GM18520 (cell line): ENCODE measurements around the gene ATR.
"Not testable (repeated sequence)": the region's sequence is repeated elsewhere in the genome, so short reads cannot be mapped to it uniquely, and the experiment has no call there.

Experiments used
- ATAC-seq: cut with Tn5 transposase; IDR thresholded peaks from one replicate; pipeline ENCODE4 v1.9.1; 2021; ENCODE audit not compliant: unreplicated experiment

The ATR gene

DNA sequence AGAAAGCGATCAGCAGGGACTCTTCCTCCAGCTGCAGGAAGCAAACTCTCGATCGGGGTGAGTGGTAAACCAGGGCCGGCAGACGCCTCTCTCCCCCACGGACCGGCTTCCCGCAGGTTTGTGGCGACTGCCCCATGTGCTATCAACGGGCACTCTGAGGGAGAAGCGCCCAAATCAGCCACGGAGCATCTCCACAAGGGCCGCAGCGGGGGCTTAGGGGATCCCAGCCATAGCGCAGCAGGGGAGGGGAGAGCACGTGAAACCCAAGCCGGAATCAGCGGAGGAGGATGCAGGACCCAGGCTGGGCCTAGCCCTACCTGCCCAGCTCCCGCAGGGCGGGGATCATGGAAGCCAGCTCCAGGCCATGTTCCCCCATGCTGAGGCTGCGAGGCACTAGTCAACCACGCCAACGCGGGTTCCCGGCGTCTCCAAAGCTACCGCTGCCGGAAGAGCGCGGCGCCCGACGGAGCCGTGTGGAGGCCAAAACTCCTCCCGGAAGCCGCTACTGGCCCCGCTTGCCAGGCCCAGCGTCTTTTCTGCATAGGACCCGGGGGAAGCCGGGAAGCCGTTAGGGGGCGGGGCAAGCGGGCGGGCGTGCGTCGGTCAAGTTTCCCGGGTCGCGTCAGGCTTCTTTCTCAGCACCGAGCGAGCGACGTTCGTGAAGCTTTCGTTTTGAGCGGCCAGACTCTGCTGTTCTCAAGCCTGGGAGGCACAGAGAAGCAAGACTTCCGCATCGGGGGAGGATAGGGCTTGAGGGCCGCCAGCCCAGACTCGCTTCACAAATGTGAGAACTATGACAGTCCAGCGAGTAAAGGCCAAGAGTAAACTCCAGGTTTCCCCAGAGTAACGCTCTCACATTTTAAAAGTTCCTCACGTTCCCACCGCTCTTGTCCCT, at the start of gene ATR:
Gene ATR (minus strand): TSS at position 405 of the 895 bp plus-strand sequence. CDS start 29 bp downstream, at position 376.
- peak; percentile 89 for ATAC-seq

DNA sequence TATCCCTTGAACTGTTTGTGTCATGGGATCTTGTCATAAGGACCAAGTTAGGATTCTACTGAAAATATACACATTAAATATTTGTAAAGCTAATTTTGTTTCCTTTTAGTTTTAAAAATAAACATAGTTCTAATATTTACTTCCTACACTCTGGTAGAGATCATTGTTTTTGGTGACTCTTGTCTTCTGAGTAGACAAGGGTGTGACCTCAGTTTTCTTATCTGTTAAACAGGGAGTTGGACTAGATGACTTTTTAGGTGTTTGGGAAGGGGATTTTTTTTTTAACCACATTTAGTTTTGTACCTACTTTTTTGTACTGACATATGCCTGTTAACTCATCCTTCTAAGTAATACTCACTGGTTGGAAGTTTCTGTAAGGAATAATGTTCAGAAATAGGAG, 48.4 kb upstream of the ATR start:
- no peak for ATAC-seq

DNA sequence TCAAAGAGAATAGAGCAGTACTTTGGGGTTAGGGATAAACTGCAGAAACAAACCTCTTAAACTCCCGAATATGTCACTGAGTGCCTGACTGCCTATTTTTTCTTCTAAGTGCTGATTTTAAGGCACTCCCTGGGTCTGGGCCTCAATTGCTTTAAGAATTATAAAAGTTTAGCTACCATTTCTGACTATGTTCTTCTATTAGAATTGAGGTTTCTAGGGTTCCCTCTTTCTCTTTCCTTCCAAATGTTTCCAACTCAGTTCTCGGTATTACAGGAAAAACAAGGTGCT, 46.6 kb upstream of the ATR start:
- no peak for ATAC-seq

DNA sequence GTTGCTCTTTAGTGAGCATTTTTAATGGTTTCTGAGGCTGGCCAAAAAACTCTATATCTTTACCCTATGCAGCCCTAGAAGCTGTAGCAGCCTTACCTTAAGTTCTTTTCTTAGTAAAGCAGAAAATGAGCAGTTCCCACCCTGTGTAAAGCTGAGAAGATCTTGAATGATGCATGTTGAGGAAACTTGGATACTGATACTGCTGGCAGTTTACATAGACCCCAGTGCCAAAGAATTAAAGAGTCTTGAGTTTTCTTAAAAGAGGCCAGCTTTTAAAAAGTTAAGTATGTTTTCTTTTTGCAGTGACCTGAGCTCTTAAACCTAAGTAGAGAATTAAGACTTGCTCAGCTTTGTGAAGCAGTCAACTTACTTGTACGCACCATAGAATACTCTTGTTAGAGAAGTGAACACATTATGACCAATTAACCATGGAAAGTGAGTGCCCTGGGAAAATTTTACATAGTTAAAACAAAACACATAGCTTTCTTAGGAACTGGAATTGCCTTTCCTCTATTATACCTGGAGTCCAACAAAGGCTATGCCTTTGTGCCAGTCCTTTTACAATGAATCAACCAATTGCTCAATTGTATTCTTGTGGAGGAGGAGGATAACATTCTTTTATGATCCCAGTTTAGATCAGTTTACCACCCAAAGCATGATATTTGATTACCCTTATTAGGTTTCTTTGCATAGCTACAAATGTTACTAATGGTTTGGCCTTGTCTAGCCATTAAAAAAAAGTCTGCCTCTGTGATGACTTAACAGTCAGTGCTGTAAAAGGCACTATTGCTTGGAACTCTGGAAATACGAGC, 46.0 kb upstream of the ATR start:
- ATAC-seq, result no peak

DNA sequence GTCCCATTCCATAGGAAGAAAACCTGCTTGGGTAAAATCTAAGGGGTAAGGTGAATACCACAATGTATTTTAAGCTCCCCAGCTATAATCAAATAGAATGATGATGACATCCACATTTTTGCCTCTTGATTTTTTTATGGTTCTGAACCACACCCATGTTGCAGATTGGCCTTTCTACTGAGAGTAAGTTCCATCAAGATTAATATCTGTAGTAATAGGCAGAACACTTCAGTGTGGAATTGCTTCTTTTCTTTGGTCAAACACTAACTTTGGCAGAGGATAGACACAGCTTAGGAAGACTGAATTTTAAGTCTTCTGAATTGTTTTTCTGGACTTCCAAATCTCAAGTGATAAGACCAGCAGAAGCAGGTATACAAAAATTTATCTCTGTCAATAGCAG, 44.7 kb upstream of the ATR start:
- ATAC-seq, result no peak

DNA sequence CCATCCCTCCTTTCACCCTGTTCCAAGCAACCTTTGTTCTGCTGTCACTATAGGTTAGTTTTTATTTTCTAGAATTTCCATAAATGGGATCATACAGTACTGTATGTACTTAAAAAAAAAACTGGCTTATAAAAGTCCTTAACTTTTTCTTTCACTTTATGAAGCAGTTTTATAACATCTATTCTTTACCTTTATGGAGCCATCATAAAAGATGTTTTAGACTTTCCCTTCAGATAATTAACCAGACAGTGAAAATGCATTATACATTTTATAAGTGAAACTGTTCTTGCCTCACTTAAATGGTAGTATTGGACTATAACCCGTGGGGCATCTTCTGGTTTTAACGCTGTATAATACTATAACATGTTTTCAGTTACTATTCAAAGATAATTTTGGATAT, 43.9 kb upstream of the ATR start:
- no peak for ATAC-seq

DNA sequence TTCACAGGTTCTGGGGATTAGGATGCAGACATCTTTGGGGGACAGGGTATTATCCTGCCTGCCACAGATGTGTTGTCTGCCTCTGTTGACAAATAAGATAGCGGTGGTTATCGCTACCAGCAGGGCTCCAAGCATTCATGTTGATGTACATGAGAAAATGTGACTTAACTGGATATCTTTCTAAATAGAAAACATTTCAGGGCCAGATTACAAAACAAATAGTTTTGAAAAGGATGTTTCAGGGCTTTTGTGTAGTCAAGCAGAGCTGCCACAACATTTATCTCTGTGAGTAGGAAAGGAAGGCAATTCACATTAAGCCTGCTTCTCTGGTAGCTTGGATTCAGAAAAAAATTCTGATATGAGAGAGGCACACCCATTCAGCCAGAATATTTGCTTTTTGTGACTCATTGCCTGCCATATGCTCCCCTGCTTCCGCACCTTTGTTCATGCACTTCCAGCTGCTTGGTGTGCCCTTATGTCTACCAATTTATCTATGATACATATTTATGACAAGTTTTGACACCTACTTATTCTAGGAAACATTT, 40.5 kb upstream of the ATR start:
- ATAC-seq, result no peak

DNA sequence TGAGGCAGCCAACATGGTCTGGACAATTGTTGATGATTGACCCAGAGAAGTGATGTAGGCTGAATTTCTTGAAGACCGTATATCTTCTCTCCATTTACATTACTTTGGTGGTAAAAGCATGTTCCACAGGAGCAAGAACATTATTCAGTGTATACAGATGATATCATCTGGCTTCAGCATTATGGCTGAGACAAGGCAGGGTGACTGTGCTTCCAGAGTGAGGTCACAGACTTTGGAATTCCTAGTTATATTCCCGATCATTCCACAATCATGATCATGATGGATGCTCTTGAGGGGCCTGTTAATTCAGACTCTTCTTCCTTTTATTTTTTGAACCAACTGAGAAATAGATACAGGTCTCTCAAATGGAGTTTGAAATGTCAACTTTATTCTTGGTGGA, 36.6 kb upstream of the ATR start:
- no peak for ATAC-seq

DNA sequence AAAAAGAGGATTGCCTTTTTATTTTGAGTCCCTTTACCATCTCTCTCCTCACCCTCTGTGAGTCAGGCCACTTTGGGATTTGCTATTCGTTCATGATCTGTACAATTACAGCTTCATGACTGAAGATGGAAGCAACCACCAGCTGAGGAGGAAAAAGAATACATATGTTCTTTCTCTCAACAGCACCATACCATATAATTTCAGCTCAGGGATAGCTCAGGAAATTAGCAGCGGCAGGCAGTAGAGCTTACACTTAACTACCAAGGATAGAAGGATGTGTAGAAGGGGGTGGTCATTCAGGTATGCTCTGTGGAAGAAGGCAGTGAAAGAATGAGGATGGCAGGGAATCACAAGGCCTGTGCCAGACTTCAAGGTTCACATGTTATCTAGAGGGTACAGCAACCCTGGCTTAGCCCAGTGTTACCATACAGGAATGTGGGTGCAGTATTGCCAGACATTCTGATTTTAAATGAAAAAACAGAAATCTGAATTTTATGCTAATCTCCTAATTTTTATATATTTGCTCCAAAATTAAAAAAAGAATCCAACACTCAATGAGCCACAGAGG, 35.6 kb upstream of the ATR start:
- ATAC-seq, result no peak

DNA sequence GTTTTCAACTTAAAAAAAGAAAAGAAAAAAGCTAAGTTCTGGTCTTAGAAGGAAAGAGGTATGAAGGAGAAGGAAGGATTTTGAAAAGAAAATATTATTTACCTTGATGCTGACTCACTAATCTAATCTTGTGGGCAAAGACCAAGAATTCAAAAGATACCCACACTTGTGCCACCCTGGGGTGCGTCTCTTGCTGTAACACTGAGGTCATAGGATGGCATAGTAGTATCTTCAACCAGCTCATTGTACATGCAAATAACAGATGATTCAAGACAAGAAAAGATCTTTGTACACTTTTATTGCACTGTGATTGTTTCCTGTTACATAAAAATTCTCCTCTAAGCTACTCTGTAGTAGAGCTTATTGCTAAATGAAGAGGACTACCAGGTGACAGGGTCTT, 35.0 kb upstream of the ATR start:
- no peak for ATAC-seq

DNA sequence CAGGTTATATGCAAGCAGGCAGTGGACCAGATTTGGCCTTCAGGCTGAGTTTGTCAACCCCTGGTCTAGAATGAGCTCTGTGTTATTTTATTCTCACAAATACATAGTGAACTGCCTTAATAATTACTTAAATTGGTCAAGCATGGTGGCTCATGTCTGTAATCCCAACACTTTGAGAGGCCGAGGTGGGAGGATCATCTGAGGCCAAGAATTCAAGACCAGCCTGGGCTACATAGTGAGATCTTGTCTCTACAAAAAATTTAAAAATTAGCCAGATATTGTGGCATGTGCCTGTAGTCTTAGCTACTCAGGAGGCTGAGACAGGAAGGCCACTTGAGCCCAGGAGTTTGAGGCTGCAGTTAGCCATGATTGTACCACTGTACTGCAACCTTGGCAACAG, 32.7 kb upstream of the ATR start:
- ATAC-seq, result no peak

DNA sequence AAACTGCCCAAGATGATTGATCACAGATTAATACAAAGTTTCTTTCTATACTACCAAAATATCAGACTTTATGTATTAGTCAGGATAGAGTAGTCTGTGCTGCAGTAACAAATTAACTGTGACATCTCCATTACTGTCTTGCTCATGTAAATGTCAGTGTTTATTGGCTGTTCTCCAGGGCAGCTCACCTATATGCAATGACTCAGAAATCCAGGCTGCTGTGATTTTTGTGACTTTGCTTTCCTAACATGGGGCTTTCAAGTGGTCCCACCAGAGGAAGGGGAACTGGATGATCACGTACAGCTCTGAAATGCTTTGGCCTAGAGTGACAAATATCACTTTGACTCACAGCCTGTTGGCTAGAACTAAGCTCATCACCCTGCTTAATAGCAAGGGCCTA, 30.6 kb upstream of the ATR start:
- ATAC-seq, result no peak

DNA sequence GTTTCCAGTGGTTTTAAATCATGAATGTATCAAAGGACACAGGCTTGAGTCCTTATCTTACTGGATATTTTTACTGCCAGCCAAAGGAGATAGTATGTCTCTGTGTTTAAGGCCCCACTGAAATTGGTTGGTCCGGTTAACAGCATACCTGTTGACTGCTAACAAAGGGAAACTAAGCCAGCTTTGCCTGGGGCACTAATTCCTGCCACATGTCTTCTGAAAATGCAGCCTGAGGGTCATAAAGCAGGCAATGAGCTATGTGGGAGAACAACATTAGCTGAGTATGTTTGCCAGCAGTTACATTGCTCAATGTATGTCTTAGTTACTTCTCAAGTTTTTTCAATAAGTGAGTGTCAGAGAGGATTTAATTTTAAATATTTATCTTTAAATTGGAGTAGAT, 30.1 kb upstream of the ATR start:
- no peak for ATAC-seq

DNA sequence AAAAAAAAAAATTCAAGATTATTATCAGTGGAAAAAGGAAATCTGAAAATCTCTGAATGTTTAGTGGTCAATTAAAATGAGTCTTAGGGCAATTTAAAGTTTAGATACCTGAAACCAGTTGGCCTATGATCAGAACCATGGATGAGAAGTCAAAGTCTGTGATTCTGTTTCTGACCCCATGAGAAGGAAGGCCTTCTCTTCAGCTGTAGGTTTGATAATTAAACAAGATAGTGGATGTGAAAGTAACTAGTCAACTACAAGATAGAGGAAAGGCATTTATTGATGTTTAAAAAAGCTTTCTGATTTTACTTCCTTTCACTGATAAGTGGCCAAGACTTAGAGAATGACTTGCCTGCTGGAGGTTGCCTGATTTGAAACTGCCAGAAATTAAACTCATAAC, 26.4 kb upstream of the ATR start:
- no peak for ATAC-seq

DNA sequence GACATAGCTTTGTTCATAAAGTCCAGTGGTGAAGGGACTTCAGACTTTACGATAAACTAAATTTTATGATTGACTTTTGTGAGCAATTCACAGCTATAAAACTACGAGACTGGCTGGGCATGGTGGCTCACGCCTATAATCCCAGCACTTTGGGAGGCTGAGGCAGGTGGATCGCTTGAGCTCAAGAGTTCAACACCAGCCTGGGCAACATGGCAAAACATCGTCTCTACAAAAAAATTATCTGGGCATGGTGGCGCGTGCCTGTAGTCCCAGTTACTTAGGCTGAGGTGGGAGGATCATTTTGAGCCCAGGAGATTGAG, 24.8 kb upstream of the ATR start:
- ATAC-seq, result not testable (repeated sequence)

DNA sequence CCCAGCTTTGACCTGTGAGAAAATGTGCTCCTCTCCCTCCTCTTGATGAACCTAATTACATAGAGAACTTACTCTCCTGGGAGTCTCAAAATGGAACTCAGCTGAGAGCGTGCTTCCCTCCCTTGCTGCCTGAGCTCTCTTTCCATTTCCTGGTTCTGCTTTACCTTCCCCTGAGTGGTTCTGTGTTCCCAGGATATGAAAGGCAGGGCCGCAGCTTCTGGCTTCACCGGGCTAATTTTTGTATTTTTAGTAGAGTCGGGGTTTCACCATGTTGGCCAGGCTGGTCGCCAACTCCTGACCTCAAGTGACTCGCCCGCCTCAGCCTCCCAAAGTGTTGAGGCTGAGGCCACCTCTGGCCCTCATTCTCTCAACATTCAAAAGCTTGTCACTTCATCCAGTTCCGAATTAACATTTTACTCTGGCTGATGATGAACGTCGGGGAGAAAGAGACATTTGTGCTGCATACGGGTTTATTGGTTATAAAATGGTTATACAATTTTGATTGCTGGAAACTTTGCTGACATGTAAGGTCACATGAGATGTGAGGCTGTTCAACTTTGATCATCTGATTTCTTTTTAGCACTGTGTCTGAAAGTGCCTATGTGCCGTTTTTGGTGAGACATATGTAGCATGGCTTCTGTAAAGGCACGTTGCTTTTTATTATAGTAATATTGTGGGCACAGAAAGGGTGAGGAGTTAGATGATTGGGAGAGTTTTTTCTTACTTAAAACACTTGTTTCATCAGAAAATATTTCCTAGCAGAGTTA, 24.3 kb upstream of the ATR start:
- no peak for ATAC-seq

DNA sequence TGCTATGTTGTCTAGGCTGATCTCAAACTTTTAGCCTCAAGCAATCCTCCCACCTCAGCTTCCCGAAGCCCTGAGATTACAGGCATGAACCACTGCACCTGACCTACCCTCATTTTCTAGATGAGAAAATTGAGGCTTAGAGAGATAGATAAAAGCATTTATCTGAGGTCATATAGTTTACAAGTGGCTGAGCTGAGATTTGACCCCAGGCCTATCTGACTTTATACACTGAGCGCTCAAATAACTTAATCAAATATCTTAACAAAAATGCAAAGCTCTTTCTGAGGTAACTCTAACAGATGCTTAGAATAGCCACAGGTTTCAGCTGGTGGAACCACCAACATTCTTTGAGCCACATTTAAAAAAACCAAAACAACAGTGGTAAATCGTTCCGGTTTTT, 23.2 kb upstream of the ATR start:
- no peak for ATAC-seq

DNA sequence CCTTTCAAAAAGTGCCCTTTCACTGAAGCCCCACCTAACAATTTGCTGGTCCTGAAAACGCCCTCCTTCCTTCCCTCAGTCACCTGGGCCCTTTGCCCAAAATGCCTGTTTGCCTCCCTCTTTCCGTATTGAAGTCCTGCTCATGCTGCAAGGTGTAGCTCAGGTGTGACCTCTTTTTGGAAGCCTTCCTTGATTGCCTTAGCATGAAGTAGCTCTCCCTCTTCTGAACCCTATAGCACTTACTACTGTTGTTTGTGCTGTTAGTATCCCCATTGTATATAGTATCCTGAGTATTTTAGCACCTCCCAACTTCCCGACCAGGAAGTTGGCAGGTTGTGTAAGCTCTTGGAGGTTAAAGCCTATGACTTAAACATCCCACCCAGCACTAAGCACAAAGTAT, 19.4 kb upstream of the ATR start:
- no peak for ATAC-seq

DNA sequence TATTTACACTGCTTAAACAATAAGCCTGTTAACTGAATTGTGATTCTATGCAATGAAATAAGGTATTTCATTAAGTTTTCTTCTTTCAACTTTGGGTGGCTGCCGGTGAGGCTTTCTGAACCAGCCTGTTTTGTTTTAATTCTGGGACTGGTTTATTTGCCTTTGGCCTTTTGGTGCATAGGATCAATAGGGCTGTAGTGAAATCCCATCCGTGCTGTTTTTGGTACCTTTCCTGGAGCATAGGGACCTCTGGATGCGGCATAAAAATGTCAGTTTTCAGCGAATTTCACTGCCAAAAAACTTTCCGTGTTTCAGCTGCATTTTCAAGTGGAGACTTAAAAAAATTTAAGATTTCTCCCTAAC, 18.2 kb upstream of the ATR start:
- ATAC-seq, result no peak

DNA sequence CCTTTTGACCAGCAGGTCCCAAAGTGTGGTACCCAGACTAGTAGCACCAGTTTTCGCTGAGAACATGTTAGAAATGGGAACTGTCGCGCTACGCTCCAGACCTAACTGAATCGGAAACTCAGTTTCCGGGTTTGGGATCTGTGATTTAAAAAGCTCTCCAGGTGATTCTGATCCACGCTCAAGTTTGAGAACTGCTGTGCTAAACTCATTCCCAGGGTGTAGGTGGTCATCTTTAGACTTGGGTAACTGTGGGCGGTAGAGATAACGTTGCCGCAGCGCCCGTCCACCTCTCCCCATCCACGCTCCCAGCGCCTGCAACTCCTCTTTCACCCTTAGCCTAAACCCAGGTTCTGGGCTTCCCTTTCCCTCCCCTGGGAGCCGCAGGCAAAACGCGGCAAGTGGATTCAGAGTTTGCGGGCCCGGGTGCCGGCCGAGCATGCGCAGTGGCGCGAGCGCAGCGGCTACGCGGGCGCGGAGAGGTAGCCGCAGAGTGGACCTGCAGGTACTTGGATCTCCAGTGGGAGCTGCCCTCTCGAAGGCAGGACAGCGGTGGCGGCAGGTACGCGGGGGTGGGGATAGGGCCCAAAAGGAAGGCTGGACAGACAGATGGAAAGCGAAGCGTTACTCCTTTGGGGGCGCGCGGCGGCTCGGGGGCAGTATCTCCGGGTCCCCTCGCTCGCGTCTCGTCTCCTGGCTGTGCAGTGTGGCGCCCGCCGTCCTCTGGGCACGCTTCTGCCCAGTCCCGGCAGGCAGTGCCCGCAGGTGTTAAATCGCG, 17.6 kb upstream of the ATR start, which contains the start of gene PLS1:
Gene PLS1 (plus strand): TSS at position 443 of the 775 bp plus-strand sequence. CDS start 67,845 bp downstream, outside the sequence.
- ATAC-seq, result peak; percentile 85
